ENCODE data around the gene LRRC10B. TPM values are rescaled to one million over a fixed set of nuclear protein-coding genes. Genes with fewer than 3 reads are reported as not detected.

LRRC10B gene
- total and polyA plus RNA-seq, 5 donors from 2014 or later = not detected

DNA sequence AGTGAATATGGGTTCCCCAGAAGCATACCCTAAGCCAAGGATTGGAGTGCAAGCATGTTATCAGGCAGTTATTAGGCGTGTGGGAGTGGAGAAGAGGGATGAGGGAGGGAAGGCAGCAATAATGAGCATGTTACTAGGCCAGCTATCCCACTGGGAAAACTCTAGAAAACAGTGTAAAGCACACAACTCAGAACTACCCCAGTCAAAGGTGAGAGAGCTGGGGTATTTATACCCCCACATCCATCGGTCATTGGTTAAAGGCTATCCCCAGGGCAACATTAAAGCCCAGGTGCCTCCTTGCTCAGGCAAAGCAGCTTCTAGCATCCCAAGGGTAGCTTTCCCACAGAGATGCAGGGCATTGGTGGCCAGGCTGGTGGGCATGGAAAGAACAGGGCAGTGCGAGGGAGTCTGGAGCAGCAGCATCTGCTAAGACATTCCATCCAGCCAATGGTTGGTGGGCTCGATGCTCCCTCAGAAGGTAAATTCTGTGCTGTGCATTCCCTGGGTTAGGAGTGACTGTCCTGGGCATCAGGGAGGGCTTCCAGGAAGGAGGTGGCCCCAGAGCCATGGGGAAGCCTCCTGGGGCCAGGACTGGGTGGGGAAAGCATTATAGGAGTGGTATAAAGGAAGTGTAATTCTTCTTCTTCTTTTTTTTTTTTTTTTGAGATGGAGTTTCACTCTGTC is 21.1 kb upstream of the LRRC10B start:
- no peak for DNase-seq
- Mint-ChIP-seq H3K4me3 (no peak overlapping the region), H3K4me1 (peaks cover 0 to 2% (median 0%) of the 10 kb centered on the region in 4 donors), H3K36me3 (peaks cover 10% of the 10 kb centered on the region), H3K9me3 (no peaks in the 10 kb centered on the region), H3K27me3 (peaks cover 6% of the 10 kb centered on the region), H3K27ac (peak overlapping the region in 1 of 3 donors; percentile 74)
- H3K4me3 ChIP-seq (ENCODE audit: low read depth, low read length) = no peak overlapping the region
- H3K9me3 ChIP-seq (ENCODE audit: control insufficient read depth in 2 of 2, low read length in 2 of 2) = no peaks in the 10 kb centered on the region
- no peaks in the 10 kb centered on the region for H3K36me3 ChIP-seq (ENCODE audit: control insufficient read depth, insufficient read depth, low read length)
- no peak for ATAC-seq (ENCODE audit: low read depth in 2 of 2)
- H3K27ac ChIP-seq (ENCODE audit: insufficient read depth, low read length, poor library complexity, severe bottlenecking) = no peak overlapping the region
- H3K4me1 ChIP-seq (ENCODE audit: control insufficient read depth, insufficient read depth, low read length, poor library complexity, severe bottlenecking) = no peaks in the 10 kb centered on the region
- H3K27me3 ChIP-seq (ENCODE audit: control insufficient read depth, insufficient read depth, low read length) = no peaks in the 10 kb centered on the region

DNA sequence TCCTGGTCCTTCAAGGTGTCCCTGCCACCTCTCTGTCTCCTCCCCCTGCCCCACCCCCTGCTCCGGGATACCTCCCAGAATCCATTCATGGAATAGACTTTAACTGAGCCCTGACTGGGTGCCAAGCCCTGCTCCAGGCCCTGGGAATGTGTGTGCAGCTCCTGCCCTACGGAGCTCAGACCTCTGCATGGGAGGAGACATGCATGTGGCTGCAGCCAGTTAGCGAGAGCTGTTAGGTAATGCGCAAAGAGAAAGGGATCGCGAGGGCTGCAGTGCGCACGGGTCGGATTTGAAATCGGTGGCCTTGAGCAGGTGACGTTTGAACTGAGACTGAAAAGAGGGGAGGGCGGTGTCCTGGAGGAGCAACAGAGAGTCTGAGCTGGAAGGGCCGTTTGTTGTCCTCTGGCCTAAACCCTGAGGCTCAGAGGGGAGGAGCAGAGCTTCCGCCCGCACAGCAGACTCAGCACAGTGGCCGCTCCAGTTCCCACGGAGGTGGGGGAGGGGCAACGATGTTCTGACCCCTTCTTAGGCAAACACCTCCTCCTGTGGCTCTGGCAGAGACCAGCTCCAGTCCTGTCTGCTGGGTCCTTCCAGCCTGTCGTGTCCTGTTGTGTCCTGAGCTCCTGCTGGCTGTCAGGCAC is 19.8 kb upstream of the LRRC10B start:
- no peak overlapping the region for H3K27ac ChIP-seq (ENCODE audit: insufficient read depth, low read length, poor library complexity, severe bottlenecking)
- no peaks in the 10 kb centered on the region for H3K36me3 ChIP-seq (ENCODE audit: control insufficient read depth, insufficient read depth, low read length)
- Mint-ChIP-seq H3K27me3 (peaks cover 6% of the 10 kb centered on the region), H3K4me3 (no peak overlapping the region), H3K9me3 (no peaks in the 10 kb centered on the region), H3K27ac (no peak overlapping the region), H3K36me3 (peaks cover 10% of the 10 kb centered on the region), H3K4me1 (peaks cover 0 to 2% (median 0%) of the 10 kb centered on the region in 4 donors)
- no peak for DNase-seq
- H3K27me3 ChIP-seq (ENCODE audit: control insufficient read depth, insufficient read depth, low read length) = no peaks in the 10 kb centered on the region
- H3K4me3 ChIP-seq (ENCODE audit: low read depth, low read length) = no peak overlapping the region
- no peaks in the 10 kb centered on the region for H3K9me3 ChIP-seq (ENCODE audit: control insufficient read depth in 2 of 2, low read length in 2 of 2)
- ATAC-seq (ENCODE audit: low read depth in 2 of 2) = no peak
- H3K4me1 ChIP-seq (ENCODE audit: control insufficient read depth, insufficient read depth, low read length, poor library complexity, severe bottlenecking) = no peaks in the 10 kb centered on the region

DNA sequence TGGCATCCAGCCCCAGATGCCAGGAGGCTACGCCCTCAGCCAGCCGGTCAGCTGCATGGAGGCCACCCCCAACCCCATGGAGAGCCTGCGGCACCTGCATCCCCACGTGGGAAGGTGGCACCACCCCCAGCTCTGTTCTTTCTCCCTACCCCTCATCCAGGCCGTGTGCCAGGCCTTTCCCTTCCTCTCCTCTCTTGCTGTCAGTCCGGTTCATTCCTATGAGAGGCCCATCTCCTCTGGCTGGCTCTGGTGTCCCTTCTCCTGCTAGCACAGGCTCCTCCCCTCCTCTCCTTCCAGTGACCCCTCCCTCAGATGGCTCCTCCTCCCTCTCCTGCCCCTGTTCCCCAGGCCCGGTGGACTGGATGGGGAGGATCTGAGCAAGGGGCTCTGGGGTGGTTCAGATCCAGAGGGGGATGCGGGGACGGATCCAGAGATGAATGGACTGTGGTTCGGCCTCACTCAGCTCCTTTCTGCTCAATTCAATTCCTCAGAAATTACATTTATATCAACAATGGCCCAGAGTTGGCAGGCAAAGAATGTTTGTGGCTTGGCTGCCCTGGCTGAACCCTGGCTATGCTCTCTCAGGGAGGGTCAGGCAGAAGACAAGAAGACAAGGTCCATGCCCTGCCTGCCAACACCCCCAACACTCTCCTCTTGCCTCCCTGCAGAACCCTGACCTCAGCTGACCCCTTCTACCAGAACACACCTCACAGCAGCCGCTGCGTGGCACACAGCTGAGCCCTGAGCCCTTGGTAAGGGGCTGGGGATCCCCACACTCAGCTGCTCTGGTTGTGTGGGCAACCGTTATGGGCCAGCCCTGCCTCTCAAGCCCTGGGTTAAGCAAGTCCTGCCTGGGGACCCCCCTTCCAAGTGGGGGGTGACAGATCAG is 18.5 kb upstream of the LRRC10B start:
- DNase-seq = no peak
- no peaks in the 10 kb centered on the region for H3K9me3 Mint-ChIP-seq
- no peak overlapping the region for H3K27ac ChIP-seq (ENCODE audit: insufficient read depth, low read length, poor library complexity, severe bottlenecking)
- H3K4me3 Mint-ChIP-seq = no peak overlapping the region
- peaks cover 0 to 2% (median 0%) of the 10 kb centered on the region in 4 donors for H3K4me1 Mint-ChIP-seq
- H3K27ac Mint-ChIP-seq = no peak overlapping the region
- no peaks in the 10 kb centered on the region for H3K27me3 ChIP-seq (ENCODE audit: control insufficient read depth, insufficient read depth, low read length)
- H3K27me3 Mint-ChIP-seq = peaks cover 6% of the 10 kb centered on the region
- no peak for ATAC-seq (ENCODE audit: low read depth in 2 of 2)
- H3K4me3 ChIP-seq (ENCODE audit: low read depth, low read length) = no peak overlapping the region
- no peaks in the 10 kb centered on the region for H3K36me3 ChIP-seq (ENCODE audit: control insufficient read depth, insufficient read depth, low read length)
- H3K9me3 ChIP-seq (ENCODE audit: control insufficient read depth in 2 of 2, low read length in 2 of 2) = no peaks in the 10 kb centered on the region
- no peaks in the 10 kb centered on the region for H3K4me1 ChIP-seq (ENCODE audit: control insufficient read depth, insufficient read depth, low read length, poor library complexity, severe bottlenecking)
- H3K36me3 Mint-ChIP-seq = peaks cover 10% of the 10 kb centered on the region

DNA sequence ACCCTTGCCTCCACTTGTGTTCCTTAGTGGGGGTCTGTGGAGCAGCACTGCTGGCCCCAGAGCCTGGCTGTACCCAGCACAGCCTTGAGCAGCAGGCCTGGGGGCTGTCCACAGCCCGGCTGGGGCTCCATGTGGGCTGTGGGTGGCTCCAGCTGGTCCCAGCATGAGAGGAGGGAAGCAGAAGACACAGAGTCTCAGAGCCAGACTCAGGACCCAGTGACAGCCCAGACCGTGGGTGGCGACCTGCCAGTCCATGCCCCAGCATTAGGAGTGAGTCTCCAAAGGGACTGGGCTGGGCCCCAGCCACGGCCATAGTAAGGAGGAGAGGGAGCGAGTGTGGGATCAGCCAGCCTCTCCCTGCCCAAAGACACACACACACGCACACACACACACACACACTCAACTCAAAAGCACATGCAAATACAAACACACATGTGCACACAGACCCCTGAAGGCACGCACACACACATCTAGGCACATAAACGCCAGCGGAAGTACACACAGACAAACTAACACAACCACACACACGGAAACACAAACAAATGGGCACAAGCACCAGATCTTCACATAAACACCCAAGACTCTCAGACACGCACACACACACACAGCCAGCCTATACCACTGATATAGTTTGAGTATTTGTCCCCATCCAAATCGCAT is 16.7 kb upstream of the LRRC10B start:
- H3K36me3 Mint-ChIP-seq = peaks cover 6% of the 10 kb centered on the region
- no peaks in the 10 kb centered on the region for H3K27me3 ChIP-seq (ENCODE audit: control insufficient read depth, insufficient read depth, low read length)

DNA sequence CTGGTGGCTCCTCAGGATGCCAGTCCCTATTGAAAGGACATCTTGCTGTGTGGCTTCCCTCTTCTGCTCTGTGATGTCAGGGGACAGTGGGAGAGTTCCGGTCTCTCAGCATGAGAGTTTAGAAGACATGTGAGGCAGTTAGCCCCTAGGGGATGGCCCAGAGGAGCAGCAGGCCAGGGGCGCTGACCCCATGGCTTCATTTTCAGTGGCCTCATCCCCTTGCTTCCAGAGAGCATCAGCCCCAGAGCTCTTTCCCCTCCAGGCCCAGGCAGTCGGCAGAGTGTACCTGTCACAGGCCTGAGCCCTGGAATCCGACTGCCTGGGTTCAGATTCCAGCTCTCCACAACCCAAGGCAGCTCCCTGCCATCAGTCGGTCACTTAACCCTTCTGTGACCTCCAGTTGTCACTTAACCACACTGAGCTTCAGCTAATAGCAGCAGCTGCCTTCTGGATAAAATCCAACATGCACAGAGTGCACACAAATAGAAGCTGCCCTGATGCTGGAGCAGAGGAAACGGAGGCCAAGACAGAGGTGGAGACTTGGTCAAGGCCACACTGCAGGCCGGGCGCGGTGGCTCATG is 14.1 kb upstream of the LRRC10B start:
- H3K27ac ChIP-seq (ENCODE audit: insufficient read depth, low read length, poor library complexity, severe bottlenecking) = no peak overlapping the region
- ATAC-seq (ENCODE audit: low read depth in 2 of 2) (no peak), DNase-seq (no peak)
- H3K4me3 Mint-ChIP-seq = no peak overlapping the region
- H3K9me3 Mint-ChIP-seq = no peaks in the 10 kb centered on the region
- H3K27ac Mint-ChIP-seq = no peak overlapping the region
- H3K4me3 ChIP-seq (ENCODE audit: low read depth, low read length) = no peak overlapping the region
- no peaks in the 10 kb centered on the region for H3K4me1 ChIP-seq (ENCODE audit: control insufficient read depth, insufficient read depth, low read length, poor library complexity, severe bottlenecking)
- H3K27me3 ChIP-seq (ENCODE audit: control insufficient read depth, insufficient read depth, low read length) = no peaks in the 10 kb centered on the region
- H3K36me3 ChIP-seq (ENCODE audit: control insufficient read depth, insufficient read depth, low read length) = no peaks in the 10 kb centered on the region
- H3K9me3 ChIP-seq (ENCODE audit: control insufficient read depth in 2 of 2, low read length in 2 of 2) = no peaks in the 10 kb centered on the region
- H3K4me1 Mint-ChIP-seq = no peaks in the 10 kb centered on the region
- peaks cover 6% of the 10 kb centered on the region for H3K27me3 Mint-ChIP-seq
- H3K36me3 Mint-ChIP-seq = no peaks in the 10 kb centered on the region

More for the DNA sequence above, 16.7 kb upstream of the LRRC10B start:
- H3K27ac ChIP-seq (ENCODE audit: insufficient read depth, low read length, poor library complexity, severe bottlenecking) = no peak overlapping the region
- H3K4me3 ChIP-seq (ENCODE audit: low read depth, low read length) = no peak overlapping the region
- Mint-ChIP-seq H3K27ac (peak overlapping the region in 2 of 3 donors; percentile 1 to 9), H3K4me1 (peaks cover 0 to 2% (median 0%) of the 10 kb centered on the region in 4 donors), H3K27me3 (peaks cover 6% of the 10 kb centered on the region), H3K9me3 (no peaks in the 10 kb centered on the region), H3K4me3 (no peak overlapping the region)
- H3K36me3 ChIP-seq (ENCODE audit: control insufficient read depth, insufficient read depth, low read length) = no peaks in the 10 kb centered on the region
- ATAC-seq (ENCODE audit: low read depth in 2 of 2) (no peak), DNase-seq (no peak)
- H3K9me3 ChIP-seq (ENCODE audit: control insufficient read depth in 2 of 2, low read length in 2 of 2) = no peaks in the 10 kb centered on the region
- no peaks in the 10 kb centered on the region for H3K4me1 ChIP-seq (ENCODE audit: control insufficient read depth, insufficient read depth, low read length, poor library complexity, severe bottlenecking)

DNA sequence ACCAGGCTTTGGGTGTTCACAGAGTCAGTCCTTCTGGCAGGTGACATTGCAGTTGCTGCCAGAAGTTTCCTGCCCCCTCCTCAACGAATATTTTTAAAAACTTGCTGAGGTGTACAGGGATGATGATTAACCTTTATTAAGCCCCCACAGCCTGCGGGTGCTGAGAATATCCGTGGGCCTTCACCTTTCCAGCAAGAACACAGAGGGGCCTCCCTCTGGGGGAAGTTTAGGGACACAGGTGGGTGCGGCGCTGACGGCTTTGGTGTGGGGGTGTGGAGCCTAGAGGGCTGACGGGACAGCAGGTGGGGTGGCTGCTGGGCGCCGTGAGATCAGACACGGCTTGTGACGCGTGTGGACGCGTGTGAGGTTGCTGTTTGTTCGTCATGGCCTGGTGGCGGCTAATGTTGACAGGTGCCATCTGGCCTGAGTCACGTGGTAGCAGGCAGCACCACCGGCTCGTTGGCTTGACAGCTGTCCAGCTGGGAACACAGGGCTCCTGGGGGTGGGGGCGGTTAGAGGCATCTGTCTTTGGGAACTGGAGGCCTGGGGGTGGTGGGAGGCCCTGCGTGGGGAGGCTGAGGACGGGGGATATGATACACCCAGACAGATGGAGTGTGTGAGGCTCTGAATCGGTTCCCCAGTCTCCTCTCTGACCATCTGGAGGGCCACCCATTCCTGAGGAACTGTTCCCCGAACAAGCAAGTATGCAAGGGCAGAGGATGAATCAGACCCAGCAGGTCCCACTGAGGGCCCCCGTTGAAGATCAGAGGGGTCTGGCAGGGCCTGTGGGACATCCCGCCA is 12.5 kb upstream of the LRRC10B start:
- H3K27me3 ChIP-seq (ENCODE audit: control insufficient read depth, insufficient read depth, low read length) = no peaks in the 10 kb centered on the region
- peaks cover 2% of the 10 kb centered on the region for H3K27me3 Mint-ChIP-seq
- no peak overlapping the region for H3K27ac Mint-ChIP-seq
- no peak for DNase-seq
- H3K4me1 Mint-ChIP-seq = no peaks in the 10 kb centered on the region
- H3K36me3 Mint-ChIP-seq = no peaks in the 10 kb centered on the region
- H3K9me3 Mint-ChIP-seq = peaks cover 0 to 1% (median 0%) of the 10 kb centered on the region in 7 donors
- ATAC-seq (ENCODE audit: low read depth in 2 of 2) = no peak
- H3K4me1 ChIP-seq (ENCODE audit: control insufficient read depth, insufficient read depth, low read length, poor library complexity, severe bottlenecking) = no peaks in the 10 kb centered on the region
- H3K4me3 Mint-ChIP-seq = no peak overlapping the region
- H3K9me3 ChIP-seq (ENCODE audit: control insufficient read depth in 2 of 2, low read length in 2 of 2) = no peaks in the 10 kb centered on the region
- no peak overlapping the region for H3K4me3 ChIP-seq (ENCODE audit: low read depth, low read length)
- no peak overlapping the region for H3K27ac ChIP-seq (ENCODE audit: insufficient read depth, low read length, poor library complexity, severe bottlenecking)
- no peaks in the 10 kb centered on the region for H3K36me3 ChIP-seq (ENCODE audit: control insufficient read depth, insufficient read depth, low read length)
